GM13976 (cell line): ENCODE results near the gene GYG2.

Experiments
- DNase-seq: peaks from one replicate; pipeline ENCODE4 v3.0.0; 2012; ENCODE audit warnings: low spot score
- in situ Hi-C: fragments of 300-500 bp; cut with MboI; formaldehyde crosslinking; loops from one replicate; pipeline ENCODE4 v1.12.0; 2022; ENCODE audit warnings: low sequenced_read_pairs, mixed read lengths, inconsistent platforms; ENCODE audit not compliant: unreplicated experiment
- TF ChIP-seq, protein P1 (sequence below): IDR thresholded peaks from 2 replicates; pipeline ENCODE4 v1.5.1; 2012; ENCODE audit warnings: borderline replicate concordance, mild to moderate bottlenecking; ENCODE audit not compliant: insufficient read depth; ENCODE audit errors: extremely low read depth, missing control alignments, control extremely low read depth

GYG2 gene

GRCh38 chrX:2902841-2903240 lies 74.1 kb downstream of the GYG2 start:
- TF ChIP-seq, protein P1, sequence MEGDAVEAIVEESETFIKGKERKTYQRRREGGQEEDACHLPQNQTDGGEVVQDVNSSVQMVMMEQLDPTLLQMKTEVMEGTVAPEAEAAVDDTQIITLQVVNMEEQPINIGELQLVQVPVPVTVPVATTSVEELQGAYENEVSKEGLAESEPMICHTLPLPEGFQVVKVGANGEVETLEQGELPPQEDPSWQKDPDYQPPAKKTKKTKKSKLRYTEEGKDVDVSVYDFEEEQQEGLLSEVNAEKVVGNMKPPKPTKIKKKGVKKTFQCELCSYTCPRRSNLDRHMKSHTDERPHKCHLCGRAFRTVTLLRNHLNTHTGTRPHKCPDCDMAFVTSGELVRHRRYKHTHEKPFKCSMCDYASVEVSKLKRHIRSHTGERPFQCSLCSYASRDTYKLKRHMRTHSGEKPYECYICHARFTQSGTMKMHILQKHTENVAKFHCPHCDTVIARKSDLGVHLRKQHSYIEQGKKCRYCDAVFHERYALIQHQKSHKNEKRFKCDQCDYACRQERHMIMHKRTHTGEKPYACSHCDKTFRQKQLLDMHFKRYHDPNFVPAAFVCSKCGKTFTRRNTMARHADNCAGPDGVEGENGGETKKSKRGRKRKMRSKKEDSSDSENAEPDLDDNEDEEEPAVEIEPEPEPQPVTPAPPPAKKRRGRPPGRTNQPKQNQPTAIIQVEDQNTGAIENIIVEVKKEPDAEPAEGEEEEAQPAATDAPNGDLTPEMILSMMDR: no peak
- in situ Hi-C loops: no loop called here
- no peak for DNase-seq

GRCh38 chrX:2903366-2903765 lies 74.6 kb downstream of the GYG2 start:
- in situ Hi-C loops: no loop called here

DNA sequence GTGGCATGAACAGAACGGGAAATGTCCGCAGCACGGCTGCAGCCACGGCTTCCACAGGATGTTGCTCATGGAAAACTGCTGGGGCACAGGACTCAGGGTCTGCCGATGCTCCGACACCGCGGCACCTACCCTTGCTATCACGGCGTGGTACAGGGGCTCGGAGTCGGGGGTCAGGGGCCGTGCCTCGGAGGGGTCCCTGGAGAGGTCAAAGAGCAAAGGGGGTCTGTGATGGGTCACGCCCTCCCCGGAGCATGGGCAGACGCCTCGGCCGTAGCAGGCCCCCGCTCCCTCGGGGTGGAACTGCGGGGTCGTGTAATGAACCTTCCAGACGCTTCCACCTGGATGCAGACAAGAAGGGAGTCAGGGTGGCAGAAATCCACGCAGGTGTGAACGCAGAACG lies 78.6 kb downstream of the GYG2 start:
- in situ Hi-C loops: no loop called here
- TF ChIP-seq, protein P1: no peak

More at GRCh38 chrX:2903366-2903765, 74.6 kb downstream of the GYG2 start:
- no peak for DNase-seq
- TF ChIP-seq, protein P1: no peak

DNA sequence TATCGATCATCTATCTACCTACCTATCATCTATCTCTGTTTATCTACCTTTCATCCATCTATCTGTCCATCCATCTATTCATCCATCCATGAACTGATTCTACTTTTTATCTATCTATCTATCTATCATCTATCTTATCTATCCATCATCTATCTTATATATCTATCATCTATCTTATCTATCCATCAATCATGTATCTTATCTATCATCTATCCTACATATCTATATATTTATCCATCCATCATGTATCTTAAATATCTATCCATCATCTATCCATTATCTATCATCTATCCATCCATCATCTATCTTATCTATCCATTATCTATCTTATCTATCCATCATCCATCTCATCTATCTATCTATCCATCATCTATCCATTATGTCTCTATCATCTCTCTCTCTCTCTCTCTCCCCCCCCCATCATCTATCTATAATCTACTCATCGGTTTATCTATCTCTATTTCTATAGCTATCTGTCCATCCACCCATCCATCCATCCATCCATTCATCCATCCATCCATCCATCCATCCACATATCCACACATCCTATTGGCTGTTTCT lies 79.5 kb downstream of the GYG2 start:
- DNase-seq: no peak
- TF ChIP-seq, protein P1: no peak
- in situ Hi-C loops: no loop called here

More for the DNA sequence above, 78.6 kb downstream of the GYG2 start:
- no peak for DNase-seq

- TF ChIP-seq, protein P1: no peak
- no peak for DNase-seq
- in situ Hi-C loops: no loop called here
Observed at GRCh38 chrX:2910109-2910508, 81.4 kb downstream of the GYG2 start.

GRCh38 chrX:2913118-2913517 lies 84.4 kb downstream of the GYG2 start:
- DNase-seq: no peak
- TF ChIP-seq, protein P1: no peak
- in situ Hi-C loops: no loop called here
